Measurements from ENCODE around the gene NMNAT2.

NMNAT2 gene

GRCh38 chr1:183363972-183364371 is 54.2 kb downstream of the NMNAT2 start:
- peak; percentile 17 for DNase-seq (ENCODE audit: low read depth)
- H3K4me3 ChIP-seq (ENCODE audit: low read depth, low read length) = no peak overlapping the region
- TF ChIP-seq POLR2A (IDR thresholded peaks at IDR 0.05; ENCODE audit: extremely low read depth, insufficient read length) (no peak), MYC (IDR thresholded peaks at IDR 0.05; ENCODE audit: low read depth, low read length) (no peak), MAX (IDR thresholded peaks at IDR 0.05; ENCODE audit: low read depth, low read length) (no peak), CTCF (IDR thresholded peaks at IDR 0.05; ENCODE audit: low read depth, low read length) (no peak)

- TF ChIP-seq MAX (IDR thresholded peaks at IDR 0.05; ENCODE audit: low read depth, low read length) = no peak
- TF ChIP-seq POLR2A (IDR thresholded peaks at IDR 0.05; ENCODE audit: extremely low read depth, insufficient read length) = no peak
- TF ChIP-seq CTCF (IDR thresholded peaks at IDR 0.05; ENCODE audit: low read depth, low read length) = no peak
- no peak for TF ChIP-seq MYC (IDR thresholded peaks at IDR 0.05; ENCODE audit: low read depth, low read length)
- no peak for DNase-seq (ENCODE audit: low read depth)
- H3K4me3 ChIP-seq (ENCODE audit: low read depth, low read length) = no peak overlapping the region
Observed at GRCh38 chr1:183361081-183361480, 57.1 kb downstream of the NMNAT2 start.

GRCh38 chr1:183360473-183360872 is 57.7 kb downstream of the NMNAT2 start:
- no peak for DNase-seq (ENCODE audit: low read depth)
- TF ChIP-seq CTCF (IDR thresholded peaks at IDR 0.05; ENCODE audit: low read depth, low read length) (no peak), MAX (IDR thresholded peaks at IDR 0.05; ENCODE audit: low read depth, low read length) (no peak), POLR2A (IDR thresholded peaks at IDR 0.05; ENCODE audit: extremely low read depth, insufficient read length) (no peak), MYC (IDR thresholded peaks at IDR 0.05; ENCODE audit: low read depth, low read length) (no peak)
- H3K4me3 ChIP-seq (ENCODE audit: low read depth, low read length) = no peak overlapping the region

- TF ChIP-seq POLR2A (IDR thresholded peaks at IDR 0.05; ENCODE audit: extremely low read depth, insufficient read length) (no peak), CTCF (IDR thresholded peaks at IDR 0.05; ENCODE audit: low read depth, low read length) (no peak), MAX (IDR thresholded peaks at IDR 0.05; ENCODE audit: low read depth, low read length) (no peak), MYC (IDR thresholded peaks at IDR 0.05; ENCODE audit: low read depth, low read length) (no peak)
- no peak for DNase-seq (ENCODE audit: low read depth)
Observed at GRCh38 chr1:183356534-183357182, 61.5 kb downstream of the NMNAT2 start.

GRCh38 chr1:183355797-183356196 is 62.4 kb downstream of the NMNAT2 start:
- no peak for DNase-seq (ENCODE audit: low read depth)
- no peak overlapping the region for H3K4me3 ChIP-seq (ENCODE audit: low read depth, low read length)
- TF ChIP-seq MAX (IDR thresholded peaks at IDR 0.05; ENCODE audit: low read depth, low read length) (no peak), POLR2A (IDR thresholded peaks at IDR 0.05; ENCODE audit: extremely low read depth, insufficient read length) (no peak), CTCF (IDR thresholded peaks at IDR 0.05; ENCODE audit: low read depth, low read length) (no peak)

More at GRCh38 chr1:183356534-183357182, 61.5 kb downstream of the NMNAT2 start:
- H3K4me3 ChIP-seq (ENCODE audit: low read depth, low read length) = no peak overlapping the region
